ENCODE results near the gene COG1.

COG1 gene

GRCh38 chr17:73230088-73230487, 37.2 kb downstream of the COG1 start:
- DNase-seq (ENCODE audit: low read depth), result no peak

- DNase-seq (ENCODE audit: low read depth), result no peak
Observed at GRCh38 chr17:73231395-73231794, 38.5 kb downstream of the COG1 start.

GRCh38 chr17:73231841-73232586, 39.2 kb downstream of the COG1 start:
- peak; percentile 91 for DNase-seq (ENCODE audit: low read depth)

GRCh38 chr17:73232587-73233373, 39.9 kb downstream of the COG1 start:
- DNase-seq (ENCODE audit: low read depth), result no peak

GRCh38 chr17:73234736-73235135, 41.9 kb downstream of the COG1 start:
- DNase-seq (ENCODE audit: low read depth), result no peak

- DNase-seq (ENCODE audit: low read depth), result no peak
Observed at GRCh38 chr17:73237714-73238113, 44.9 kb downstream of the COG1 start.

- DNase-seq (ENCODE audit: low read depth), result no peak
Observed at GRCh38 chr17:73240561-73240960, 47.7 kb downstream of the COG1 start.

GRCh38 chr17:73247726-73248125, 54.9 kb downstream of the COG1 start:
- no peak for DNase-seq (ENCODE audit: low read depth)

GRCh38 chr17:73248532-73248931, 55.7 kb downstream of the COG1 start:
- no peak for DNase-seq (ENCODE audit: low read depth)

- DNase-seq (ENCODE audit: low read depth), result no peak
Observed at GRCh38 chr17:73249700-73250099, 56.8 kb downstream of the COG1 start.

GRCh38 chr17:73250851-73251640, 58.2 kb downstream of the COG1 start:
- no peak for DNase-seq (ENCODE audit: low read depth)

- no peak for DNase-seq (ENCODE audit: low read depth)
Observed at GRCh38 chr17:73251871-73252270, 59.0 kb downstream of the COG1 start.

GRCh38 chr17:73255671-73256181, 62.9 kb downstream of the COG1 start:
- DNase-seq (ENCODE audit: low read depth), result no peak

- no peak for DNase-seq (ENCODE audit: low read depth)
Observed at GRCh38 chr17:73256220-73256619, 63.4 kb downstream of the COG1 start.

- DNase-seq (ENCODE audit: low read depth), result no peak
Observed at GRCh38 chr17:73257516-73257915, 64.7 kb downstream of the COG1 start.

All from fibroblast of the conjunctiva (primary cell).